ENCODE data around the gene MRI1. TPM values are rescaled to one million over a fixed set of nuclear protein-coding genes. Genes with fewer than 3 reads are reported as not detected.

The MRI1 gene
- total RNA-seq, 1 donor from 2014 or later = 20.2 TPM

GRCh38 chr19:13794398-13794756, 30.1 kb downstream of the MRI1 start:
- peaks cover 50% of the 10 kb centered on the region for H3K4me1 Mint-ChIP-seq (ENCODE audit: low read depth)
- TF ChIP-seq, protein P1, sequence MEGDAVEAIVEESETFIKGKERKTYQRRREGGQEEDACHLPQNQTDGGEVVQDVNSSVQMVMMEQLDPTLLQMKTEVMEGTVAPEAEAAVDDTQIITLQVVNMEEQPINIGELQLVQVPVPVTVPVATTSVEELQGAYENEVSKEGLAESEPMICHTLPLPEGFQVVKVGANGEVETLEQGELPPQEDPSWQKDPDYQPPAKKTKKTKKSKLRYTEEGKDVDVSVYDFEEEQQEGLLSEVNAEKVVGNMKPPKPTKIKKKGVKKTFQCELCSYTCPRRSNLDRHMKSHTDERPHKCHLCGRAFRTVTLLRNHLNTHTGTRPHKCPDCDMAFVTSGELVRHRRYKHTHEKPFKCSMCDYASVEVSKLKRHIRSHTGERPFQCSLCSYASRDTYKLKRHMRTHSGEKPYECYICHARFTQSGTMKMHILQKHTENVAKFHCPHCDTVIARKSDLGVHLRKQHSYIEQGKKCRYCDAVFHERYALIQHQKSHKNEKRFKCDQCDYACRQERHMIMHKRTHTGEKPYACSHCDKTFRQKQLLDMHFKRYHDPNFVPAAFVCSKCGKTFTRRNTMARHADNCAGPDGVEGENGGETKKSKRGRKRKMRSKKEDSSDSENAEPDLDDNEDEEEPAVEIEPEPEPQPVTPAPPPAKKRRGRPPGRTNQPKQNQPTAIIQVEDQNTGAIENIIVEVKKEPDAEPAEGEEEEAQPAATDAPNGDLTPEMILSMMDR (IDR thresholded peaks at IDR 0.05) = no peak
- H3K27me3 Mint-ChIP-seq (ENCODE audit: low read depth) = no peaks in the 10 kb centered on the region
- peak overlapping the region; percentile 98 for H3K27ac Mint-ChIP-seq (ENCODE audit: unreplicated experiment)
- H3K4me3 Mint-ChIP-seq (ENCODE audit: unreplicated experiment) = peak overlapping the region; percentile 97
- no peak for DNase-seq (ENCODE audit: low spot score)
- no peaks in the 10 kb centered on the region for H3K9me3 Mint-ChIP-seq (ENCODE audit: low read depth)
- H3K36me3 Mint-ChIP-seq (ENCODE audit: low read depth) = no peaks in the 10 kb centered on the region

- Mint-ChIP-seq H3K27ac (ENCODE audit: unreplicated experiment) (peak within 1 kb of the TSS; percentile 98), H3K4me1 (ENCODE audit: low read depth) (peaks cover 48% of the 10 kb centered on the region), H3K36me3 (ENCODE audit: low read depth) (no peaks in the 10 kb centered on the region), H3K4me3 (ENCODE audit: unreplicated experiment) (peak within 1 kb of the TSS; percentile 97), H3K9me3 (ENCODE audit: low read depth) (no peaks in the 10 kb centered on the region), H3K27me3 (ENCODE audit: low read depth) (no peaks in the 10 kb centered on the region)
- peak; percentile 99 for DNase-seq (ENCODE audit: low spot score)
- TF ChIP-seq, protein P1 (IDR thresholded peaks at IDR 0.05) = no peak
Measured at GRCh38 chr19:13794757-13795589, 30.7 kb downstream of the MRI1 start, which contains the start of gene ZSWIM4. TSS of gene ZSWIM4 (plus strand) at chr19:13795443. CDS start at chr19:13795649, 206 bp downstream.

- peaks cover 43% of the 10 kb centered on the region for H3K4me1 Mint-ChIP-seq (ENCODE audit: low read depth)
- H3K27ac Mint-ChIP-seq (ENCODE audit: unreplicated experiment) = peak overlapping the region; percentile 94
- DNase-seq (ENCODE audit: low spot score) = no peak
Measured at GRCh38 chr19:13795595-13796300, 31.4 kb downstream of the MRI1 start.

DNA sequence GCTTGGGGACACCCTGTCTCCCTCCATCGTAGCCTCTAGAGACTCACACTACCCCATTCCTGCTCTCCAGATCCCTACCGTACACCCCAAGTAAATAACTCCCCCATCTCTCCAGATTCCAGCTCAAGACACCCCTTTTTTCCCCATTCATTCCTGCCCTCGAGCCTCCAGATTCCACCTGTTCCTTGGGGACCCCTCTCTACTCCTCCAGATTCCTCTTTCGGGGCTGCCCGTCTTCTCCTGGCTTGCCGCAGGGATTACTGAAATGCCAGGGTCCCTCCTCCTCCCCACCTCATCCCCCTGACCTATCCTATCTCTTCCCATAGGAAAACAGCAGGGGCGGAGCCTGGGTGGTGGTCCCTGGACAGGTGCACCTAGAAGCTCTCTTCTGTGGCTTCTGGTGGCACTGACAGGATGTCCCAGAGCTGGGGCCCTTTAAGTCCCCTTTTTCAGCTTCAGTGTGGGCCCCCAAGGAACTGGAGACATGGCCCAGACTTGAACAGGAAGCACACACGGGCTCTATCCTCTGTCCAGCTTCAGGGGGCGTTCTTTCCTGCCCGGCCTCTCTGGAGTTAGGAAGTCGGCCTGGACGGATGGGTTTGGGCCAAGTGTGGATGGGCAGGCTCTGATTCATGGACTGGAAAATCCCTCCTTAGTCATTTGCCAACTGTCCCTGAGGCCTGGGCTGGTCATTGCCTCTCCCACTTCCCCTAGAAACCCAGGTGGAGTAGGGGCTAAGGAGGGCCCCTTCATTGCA, 32.2 kb downstream of the MRI1 start:
- H3K27me3 Mint-ChIP-seq (ENCODE audit: low read depth) = no peaks in the 10 kb centered on the region
- peaks cover 43% of the 10 kb centered on the region for H3K4me1 Mint-ChIP-seq (ENCODE audit: low read depth)
- DNase-seq (ENCODE audit: low spot score) = no peak
- no peaks in the 10 kb centered on the region for H3K9me3 Mint-ChIP-seq (ENCODE audit: low read depth)
- H3K27ac Mint-ChIP-seq (ENCODE audit: unreplicated experiment) = peak overlapping the region; percentile 94
- TF ChIP-seq, protein P1 (IDR thresholded peaks at IDR 0.05) = peak; percentile 70
- peaks cover 7% of the 10 kb centered on the region for H3K36me3 Mint-ChIP-seq (ENCODE audit: low read depth)
- peak overlapping the region; percentile 83 for H3K4me3 Mint-ChIP-seq (ENCODE audit: unreplicated experiment)

More at GRCh38 chr19:13795595-13796300, 31.4 kb downstream of the MRI1 start:
- Mint-ChIP-seq H3K9me3 (ENCODE audit: low read depth) (no peaks in the 10 kb centered on the region), H3K4me3 (ENCODE audit: unreplicated experiment) (peak overlapping the region; percentile 97), H3K27me3 (ENCODE audit: low read depth) (no peaks in the 10 kb centered on the region), H3K36me3 (ENCODE audit: low read depth) (no peaks in the 10 kb centered on the region)
- TF ChIP-seq, protein P1 (IDR thresholded peaks at IDR 0.05) = no peak

DNA sequence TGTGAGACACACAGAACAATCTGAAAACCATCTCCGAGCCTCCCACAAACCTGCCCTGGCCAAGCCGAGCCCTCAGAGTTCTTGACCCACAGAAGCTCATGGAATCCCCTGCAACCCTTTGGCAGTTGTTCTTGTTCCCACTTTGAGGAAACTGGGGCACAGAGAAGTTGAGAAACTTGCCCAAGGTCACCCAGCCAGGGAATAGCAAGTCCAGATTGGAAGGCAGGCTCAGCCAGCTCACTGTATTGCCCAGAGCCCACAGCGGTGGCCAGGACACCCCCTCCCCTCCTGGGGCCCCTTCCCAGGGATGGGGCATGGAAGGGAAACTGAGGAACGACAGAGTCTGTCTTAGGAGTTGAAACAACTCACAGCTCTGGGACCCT, 32.7 kb downstream of the MRI1 start:
- TF ChIP-seq, protein P1 (IDR thresholded peaks at IDR 0.05) = no peak
- no peaks in the 10 kb centered on the region for H3K27me3 Mint-ChIP-seq (ENCODE audit: low read depth)
- H3K27ac Mint-ChIP-seq (ENCODE audit: unreplicated experiment) = peak overlapping the region; percentile 94
- peaks cover 43% of the 10 kb centered on the region for H3K4me1 Mint-ChIP-seq (ENCODE audit: low read depth)
- peak overlapping the region; percentile 83 for H3K4me3 Mint-ChIP-seq (ENCODE audit: unreplicated experiment)
- no peak for DNase-seq (ENCODE audit: low spot score)
- H3K9me3 Mint-ChIP-seq (ENCODE audit: low read depth) = no peaks in the 10 kb centered on the region
- peaks cover 7% of the 10 kb centered on the region for H3K36me3 Mint-ChIP-seq (ENCODE audit: low read depth)
